Measurements from ENCODE around the gene MAPK10.

The MAPK10 gene

GRCh38 chr4:86359944-86360478, at the start of gene MAPK10:
Gene MAPK10 (minus strand): TSS chr4:86360053.
- peak within 1 kb of the TSS; percentile 17 for H3K4me3 ChIP-seq (ENCODE audit: control insufficient read depth, low read depth, low read length)
- TF ChIP-seq, protein P1, sequence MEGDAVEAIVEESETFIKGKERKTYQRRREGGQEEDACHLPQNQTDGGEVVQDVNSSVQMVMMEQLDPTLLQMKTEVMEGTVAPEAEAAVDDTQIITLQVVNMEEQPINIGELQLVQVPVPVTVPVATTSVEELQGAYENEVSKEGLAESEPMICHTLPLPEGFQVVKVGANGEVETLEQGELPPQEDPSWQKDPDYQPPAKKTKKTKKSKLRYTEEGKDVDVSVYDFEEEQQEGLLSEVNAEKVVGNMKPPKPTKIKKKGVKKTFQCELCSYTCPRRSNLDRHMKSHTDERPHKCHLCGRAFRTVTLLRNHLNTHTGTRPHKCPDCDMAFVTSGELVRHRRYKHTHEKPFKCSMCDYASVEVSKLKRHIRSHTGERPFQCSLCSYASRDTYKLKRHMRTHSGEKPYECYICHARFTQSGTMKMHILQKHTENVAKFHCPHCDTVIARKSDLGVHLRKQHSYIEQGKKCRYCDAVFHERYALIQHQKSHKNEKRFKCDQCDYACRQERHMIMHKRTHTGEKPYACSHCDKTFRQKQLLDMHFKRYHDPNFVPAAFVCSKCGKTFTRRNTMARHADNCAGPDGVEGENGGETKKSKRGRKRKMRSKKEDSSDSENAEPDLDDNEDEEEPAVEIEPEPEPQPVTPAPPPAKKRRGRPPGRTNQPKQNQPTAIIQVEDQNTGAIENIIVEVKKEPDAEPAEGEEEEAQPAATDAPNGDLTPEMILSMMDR (conservative IDR thresholded peaks at IDR 0.05; ENCODE audit: control insufficient read depth, insufficient read depth, low read depth, low read length): no peak
- DNase-seq (ENCODE audit: low read depth): peak; percentile 85

GRCh38 chr4:86403575-86403974, 43.7 kb upstream of the MAPK10 start:
- H3K4me3 ChIP-seq (ENCODE audit: control insufficient read depth, low read depth, low read length): no peak overlapping the region
- TF ChIP-seq, protein P1 (conservative IDR thresholded peaks at IDR 0.05; ENCODE audit: control insufficient read depth, insufficient read depth, low read depth, low read length): no peak
- DNase-seq (ENCODE audit: low read depth): no peak

DNA sequence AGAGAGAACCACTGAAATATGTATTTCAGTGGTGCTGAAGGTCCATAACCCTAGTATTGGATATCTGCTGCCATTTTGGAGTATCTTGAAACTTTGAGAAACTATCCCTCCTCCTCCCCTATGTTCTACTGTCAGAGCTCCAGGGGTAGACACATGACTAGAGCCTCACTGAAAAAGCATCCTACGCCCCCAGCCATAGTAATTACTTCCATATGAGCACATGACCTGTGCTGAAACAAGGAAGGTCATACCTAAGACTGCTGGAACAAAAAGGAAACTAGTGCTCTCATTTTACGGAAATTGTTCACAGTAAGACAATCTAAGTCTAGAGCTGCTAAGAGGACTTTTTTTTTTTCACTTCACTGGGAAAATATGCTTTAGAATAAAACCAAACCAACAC, 42.0 kb upstream of the MAPK10 start:
- no peak overlapping the region for H3K4me3 ChIP-seq (ENCODE audit: control insufficient read depth, low read depth, low read length)
- peak; percentile 82 for DNase-seq (ENCODE audit: low read depth)
- TF ChIP-seq, protein P1 (conservative IDR thresholded peaks at IDR 0.05; ENCODE audit: control insufficient read depth, insufficient read depth, low read depth, low read length): no peak

DNA sequence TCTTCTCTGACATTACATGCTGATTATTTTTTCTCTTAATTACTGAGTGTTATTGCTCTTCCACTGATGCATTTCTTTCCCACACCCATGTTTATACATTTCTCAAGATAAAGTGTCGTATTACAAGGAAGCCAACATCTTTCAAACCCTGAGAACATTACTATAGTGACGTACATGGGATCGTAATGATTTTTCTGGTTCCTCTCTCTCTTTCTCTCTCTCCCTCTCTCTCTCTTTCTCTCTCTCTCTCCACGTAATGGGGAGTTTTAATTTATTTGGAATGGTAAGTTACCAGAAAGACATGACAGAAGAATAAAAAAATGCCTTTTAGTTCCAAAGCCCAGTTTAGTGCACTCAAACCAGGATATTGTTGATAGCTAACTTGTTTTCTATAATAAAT, 40.4 kb upstream of the MAPK10 start:
- TF ChIP-seq, protein P1 (conservative IDR thresholded peaks at IDR 0.05; ENCODE audit: control insufficient read depth, insufficient read depth, low read depth, low read length): no peak
- no peak overlapping the region for H3K4me3 ChIP-seq (ENCODE audit: control insufficient read depth, low read depth, low read length)
- DNase-seq (ENCODE audit: low read depth): peak; percentile 52

DNA sequence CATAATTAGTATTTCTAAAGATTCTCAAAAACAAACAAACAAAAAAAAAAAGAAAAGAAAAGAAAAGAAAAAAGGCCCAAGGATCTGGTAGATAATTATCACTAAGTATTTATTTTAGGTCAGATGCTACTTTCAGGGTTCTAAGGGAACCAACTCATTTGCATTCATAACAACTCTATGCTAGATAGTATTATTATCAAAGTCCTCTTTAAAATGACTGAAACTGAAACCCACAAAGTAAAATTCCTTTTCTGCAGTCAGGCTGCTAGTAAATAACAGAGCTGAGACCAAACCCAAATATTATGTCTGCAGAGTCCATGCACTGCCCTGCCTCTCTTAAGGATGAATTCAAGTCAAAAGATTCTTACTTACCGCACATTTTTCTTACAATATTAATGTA, 38.3 kb upstream of the MAPK10 start:
- DNase-seq (ENCODE audit: low read depth): no peak
- no peak overlapping the region for H3K4me3 ChIP-seq (ENCODE audit: control insufficient read depth, low read depth, low read length)
- TF ChIP-seq, protein P1 (conservative IDR thresholded peaks at IDR 0.05; ENCODE audit: control insufficient read depth, insufficient read depth, low read depth, low read length): no peak

DNA sequence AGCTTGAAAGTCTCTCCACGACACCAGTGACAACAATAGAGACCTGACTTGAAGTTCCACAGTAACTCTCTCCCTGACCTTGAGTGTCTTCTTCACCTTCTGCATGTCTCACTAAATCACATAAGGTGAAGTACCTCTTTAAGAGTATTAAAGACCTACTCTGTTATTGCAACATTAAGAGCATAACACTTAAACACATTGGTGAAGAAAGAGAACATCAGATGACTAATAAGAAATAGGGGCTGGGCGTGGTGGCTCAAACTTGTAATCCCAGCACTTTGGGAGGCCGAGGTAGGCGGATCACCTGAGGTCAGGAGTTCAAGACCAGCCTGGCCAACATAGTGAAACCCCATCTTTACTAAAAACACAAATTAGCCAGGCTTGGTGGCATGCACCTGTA, 33.9 kb upstream of the MAPK10 start:
- H3K4me3 ChIP-seq (ENCODE audit: control insufficient read depth, low read depth, low read length): no peak overlapping the region
- DNase-seq (ENCODE audit: low read depth): peak; percentile 20
- TF ChIP-seq, protein P1 (conservative IDR thresholded peaks at IDR 0.05; ENCODE audit: control insufficient read depth, insufficient read depth, low read depth, low read length): no peak

- no peak overlapping the region for H3K4me3 ChIP-seq (ENCODE audit: control insufficient read depth, low read depth, low read length)
- TF ChIP-seq, protein P1 (conservative IDR thresholded peaks at IDR 0.05; ENCODE audit: control insufficient read depth, insufficient read depth, low read depth, low read length): no peak
- DNase-seq (ENCODE audit: low read depth): no peak
Observed at GRCh38 chr4:86389664-86390063, 29.8 kb upstream of the MAPK10 start.
